H1 (cell line): ENCODE results near the gene DTD1. TPM values are rescaled to one million over a fixed set of nuclear protein-coding genes. Genes with fewer than 3 reads are reported as not detected.

Experiments used
- CTCF ChIA-PET: fragments of 300-600 bp; sonication (Branson Sonifier 250); formaldehyde crosslinking; loops from one replicate; lab custom pipeline; 2021; ENCODE audit not compliant: partially characterized antibody; lab: Charles Lee
- POLR2A ChIA-PET: fragments of 300-600 bp; sonication (Branson Sonifier 250); formaldehyde crosslinking; loops from one replicate; lab custom pipeline; 2021; ENCODE audit warnings: inconsistent platforms; ENCODE audit not compliant: partially characterized antibody; lab: Charles Lee
- DNase-seq, 2 experiments: peaks; one replicate each; pipeline versions ENCODE4 v3.0.0 to v3.0.0-alpha.2; 2010 to 2022; ENCODE audit warnings: low spot score in 2 of 2, low read depth in 1 of 2, mixed read lengths in 1 of 2
- FAIRE-seq: peaks from 2 replicates; lab custom pipeline; 2011; peaks lifted over from hg19 to GRCh38; lab: Jason Lieb, UNC
- H2AFZ ChIP-seq: 2 replicates; pipeline ENCODE4 v1.8.1; 2012; ENCODE audit warnings: low read length, inconsistent platforms
- H2AK5ac ChIP-seq: 2 replicates; pipeline ENCODE4 v1.6.1; 2013; ENCODE audit warnings: low read depth, low read length
- H2BK120ac ChIP-seq: replicated peaks from 2 replicates; pipeline ENCODE3; 2013; ENCODE audit warnings: low read depth, low read length, inconsistent platforms
- H2BK12ac ChIP-seq: 2 replicates; pipeline ENCODE4 v1.6.1; 2013; ENCODE audit warnings: low read depth, low read length
- H2BK15ac ChIP-seq: 2 replicates; pipeline ENCODE4 v1.6.1; 2013; ENCODE audit warnings: low read length
- H2BK20ac ChIP-seq: 2 replicates; pipeline ENCODE4 v1.6.1; 2013; ENCODE audit warnings: low read length
- H2BK5ac ChIP-seq: 2 replicates; pipeline ENCODE4 v1.6.1; 2013; ENCODE audit warnings: low read depth, low read length
- H3K14ac ChIP-seq: 2 replicates; pipeline ENCODE4 v1.6.1; 2013; ENCODE audit warnings: inconsistent platforms; ENCODE audit not compliant: insufficient read length
- H3K18ac ChIP-seq: 2 replicates; pipeline ENCODE4 v1.6.1; 2013; ENCODE audit warnings: low read length; ENCODE audit errors: extremely low read depth
- H3K23ac ChIP-seq: 2 replicates; pipeline ENCODE4 v1.6.1; 2013; ENCODE audit warnings: inconsistent platforms; ENCODE audit not compliant: insufficient read length
- H3K23me2 ChIP-seq: 2 replicates; pipeline ENCODE4 v1.6.1; 2013; ENCODE audit warnings: low read depth, low read length
- H3K27ac ChIP-seq: 2 replicates; pipeline ENCODE4 v1.6.1; 2011; ENCODE audit warnings: low read depth, low read length, inconsistent platforms
- H3K27me3 ChIP-seq, 4 experiments: replicated peaks in 1 of 4; 1 replicate in 1 of 4; 2 replicates in 3 of 4; pipeline versions ENCODE4 v1.6.1 to v1.8.1; 2011 to 2013; ENCODE audit warnings: low read length in 3 of 4, mild to moderate bottlenecking in 3 of 4, inconsistent platforms in 2 of 4, mixed read lengths in 2 of 4, moderate library complexity in 1 of 4; ENCODE audit not compliant: control insufficient read depth in 3 of 4, insufficient read depth in 3 of 4; ENCODE audit errors: extremely low read depth in 1 of 4
- H3K36me3 ChIP-seq, 4 experiments: 2 replicates each; pipeline versions ENCODE4 v1.6.1 to v1.8.1; 2011 to 2013; ENCODE audit warnings: mild to moderate bottlenecking in 4 of 4, low read length in 3 of 4, moderate library complexity in 2 of 4, control low read depth in 1 of 4, inconsistent platforms in 1 of 4; ENCODE audit not compliant: insufficient read depth in 4 of 4, control insufficient read depth in 2 of 4
- H3K4ac ChIP-seq: replicated peaks from 2 replicates; pipeline ENCODE3; 2013; ENCODE audit warnings: low read length, low read depth, mixed read lengths, inconsistent platforms; ENCODE audit not compliant: insufficient read length
- H3K4me1 ChIP-seq, 4 experiments: replicated peaks in 1 of 4; 1 replicate in 1 of 4; 2 replicates in 3 of 4; pipeline versions ENCODE4 v1.6.1 to v1.8.1; 2011 to 2013; ENCODE audit warnings: low read length in 3 of 4, inconsistent platforms in 2 of 4, mixed read lengths in 1 of 4; ENCODE audit not compliant: insufficient read depth in 4 of 4, control insufficient read depth in 3 of 4
- H3K4me2 ChIP-seq, 2 experiments: 2 replicates each; pipeline versions ENCODE4 v1.6.1 to v1.8.1; 2011 to 2013; ENCODE audit warnings: low read depth in 2 of 2, low read length in 2 of 2, control low read depth in 1 of 2, inconsistent platforms in 1 of 2, mild to moderate bottlenecking in 1 of 2; ENCODE audit not compliant: insufficient read depth in 1 of 2
- H3K4me3 ChIP-seq, 4 experiments: fragments of 200-600, 300-600 bp in 1 of 4; sonication (generic), shearing (Covaris generic), sonication (Bioruptor Twin) in 1 of 4; 2 replicates each; pipeline versions ENCODE4 v1.5.1 to v1.8.1; 2011 to 2016; ENCODE audit warnings: low read length in 4 of 4, low read depth in 3 of 4, control low read depth in 2 of 4, inconsistent platforms in 2 of 4, mild to moderate bottlenecking in 2 of 4, mixed read lengths in 1 of 4, moderate library complexity in 1 of 4; ENCODE audit not compliant: insufficient read depth in 2 of 4; ENCODE audit errors: extremely low read depth in 1 of 4
- H3K56ac ChIP-seq: replicated peaks from 2 replicates; pipeline ENCODE3; 2013; ENCODE audit warnings: low read depth, mild to moderate bottlenecking, mixed read lengths, low read length, inconsistent platforms; ENCODE audit not compliant: insufficient read length
- H3K79me1 ChIP-seq: 2 replicates; pipeline ENCODE4 v1.6.1; 2013; ENCODE audit warnings: low read depth, low read length, control low read depth
- H3K79me2 ChIP-seq, 2 experiments: 2 replicates each; pipeline versions ENCODE4 v1.6.1 to v1.8.1; 2012 to 2013; ENCODE audit warnings: low read length in 2 of 2, mild to moderate bottlenecking in 2 of 2, inconsistent platforms in 1 of 2; ENCODE audit not compliant: insufficient read depth in 2 of 2, control insufficient read depth in 1 of 2
- H3K9ac ChIP-seq, 4 experiments: replicated peaks in 1 of 4; 1 replicate in 1 of 4; 2 replicates in 3 of 4; pipeline versions ENCODE4 v1.6.1 to v1.8.1; 2011 to 2013; ENCODE audit warnings: low read depth in 3 of 4, low read length in 3 of 4, control low read depth in 2 of 4, mild to moderate bottlenecking in 2 of 4, moderate library complexity in 2 of 4, inconsistent platforms in 1 of 4; ENCODE audit errors: extremely low read depth in 1 of 4
- H3K9me3 ChIP-seq, 2 experiments: 2 replicates each; pipeline versions ENCODE4 v1.6.1 to v1.8.1; 2012 to 2013; ENCODE audit warnings: mild to moderate bottlenecking in 2 of 2, moderate library complexity in 2 of 2, control low read depth in 1 of 2, inconsistent platforms in 1 of 2, low read depth in 1 of 2, low read length in 1 of 2, mixed read lengths in 1 of 2; ENCODE audit not compliant: insufficient read depth in 2 of 2
- H4K20me1 ChIP-seq, 2 experiments: replicated peaks in 1 of 2; 2 replicates each; pipeline versions ENCODE3 to v1.8.1; 2011 to 2013; ENCODE audit warnings: inconsistent platforms in 2 of 2, low read length in 2 of 2, mild to moderate bottlenecking in 1 of 2; ENCODE audit not compliant: insufficient read depth in 2 of 2, control insufficient read depth in 1 of 2
- H4K5ac ChIP-seq: 2 replicates; pipeline ENCODE4 v1.6.1; 2013; ENCODE audit warnings: low read length, low read depth, mixed read lengths, inconsistent platforms; ENCODE audit not compliant: insufficient read length
- H4K8ac ChIP-seq: 2 replicates; pipeline ENCODE4 v1.8.0; 2013; ENCODE audit warnings: mild to moderate bottlenecking, moderate library complexity, low read length, inconsistent platforms; ENCODE audit not compliant: insufficient read depth; ENCODE audit errors: extremely low read depth
- H4K91ac ChIP-seq: replicated peaks from 2 replicates; pipeline ENCODE3; 2013; ENCODE audit warnings: low read length, mixed read lengths, inconsistent platforms; ENCODE audit not compliant: insufficient read length
- CEBPB ChIP-seq: IDR thresholded peaks from 2 replicates; pipeline ENCODE4 v1.6.1; 2012; ENCODE audit warnings: low read depth, low read length
- CREB1 ChIP-seq: IDR thresholded peaks from 2 replicates; pipeline ENCODE4 v1.6.1; 2012; ENCODE audit warnings: inconsistent platforms
- YY1 ChIP-seq: IDR thresholded peaks from 2 replicates; pipeline ENCODE4 v1.6.1; 2011; ENCODE audit warnings: low read depth, mild to moderate bottlenecking, low read length
- ZNF274 ChIP-seq: IDR thresholded peaks from 2 replicates; pipeline ENCODE4 v1.7.0; 2012; ENCODE audit warnings: low read length, borderline replicate concordance; ENCODE audit errors: extremely low read depth
- WGBS, 2 experiments: shearing (Covaris generic) in 1 of 2; methylation state at CpG; one replicate each; pipeline versions ENCODE4 v1.1.6 to v1.1.7; 2013 to 2015; ENCODE audit warnings: low lambda C conversion rate in 2 of 2, mixed read lengths in 2 of 2, inconsistent platforms in 1 of 2, low coverage in 1 of 2, missing lambda C conversion rate in 1 of 2; ENCODE audit not compliant: insufficient replicate concordance in 2 of 2, insufficient coverage in 1 of 2, insufficient read length in 1 of 2; ENCODE audit errors: extremely low coverage in 1 of 2, missing lambda C conversion rate in 1 of 2; 5-methylcytosine and 5-hydroxymethylcytosine counted together
- polyA plus RNA-seq, 7 experiments: library from polyadenylated mRNA; depleted of rRNA in 3 of 7; stranded (reverse) in 5 of 7; unstranded in 2 of 7; fragments of >200 nt in 5 of 7; fragments of 200-250 nt in 2 of 7; gene quantifications; 1 replicate in 5 of 7; 2 replicates in 1 of 7; 4 replicates in 1 of 7; pipeline versions ENCODE4 v1.2.1 to v1.2.3, GENCODE V29; 2011 to 2013; ENCODE audit warnings: missing spikeins in 2 of 7, mixed read lengths in 2 of 7
- total RNA-seq: library from RNA; stranded (reverse); fragmentation: NEBNext Ultra II Directional; extraction: Animal tissue kit (Norgen Biotek cat#: 25700); gene quantifications from 2 replicates; pipeline ENCODE4 v1.2.1, GENCODE V29; 2021
- TF ChIP-seq, protein P1 (sequence below), 3 experiments: IDR thresholded peaks; 1 replicate in 2 of 3; 2 replicates in 1 of 3; pipeline versions ENCODE4 v1.5.1 to v1.6.1; 2011; ENCODE audit warnings: low read length in 3 of 3, mild to moderate bottlenecking in 3 of 3, inconsistent platforms in 2 of 3, low read depth in 1 of 3, moderate library complexity in 1 of 3; ENCODE audit not compliant: insufficient read depth in 1 of 3; ENCODE audit errors: control extremely low read depth in 1 of 3

DTD1 gene
- total and polyA plus RNA-seq, 2 of the 8 experiments (the other 6 are each of a cell fraction or from before 2014, with no cell fraction given): 49.7 to 66.6 TPM

- H3K4me2 ChIP-seq: no peak overlapping the region
- H2BK15ac ChIP-seq: no peak overlapping the region
- H3K23me2 ChIP-seq: no peaks in the 10 kb centered on the region
- 0 out of 2 replicates have a peak overlapping the region, but pooled peaks have one; percentile 36 for H4K8ac ChIP-seq
- H3K9ac ChIP-seq: no peak overlapping the region
- H3K4ac ChIP-seq: no peak overlapping the region
- no peak overlapping the region for H2BK12ac ChIP-seq
- POLR2A ChIA-PET: no interaction called here
- H3K27me3 ChIP-seq: no peaks in the 10 kb centered on the region
- DNase-seq: no peak
- H2AFZ ChIP-seq: no peak overlapping the region
- H3K36me3 ChIP-seq: no peaks in the 10 kb centered on the region
- H2BK5ac ChIP-seq: no peak overlapping the region
- no peaks in the 10 kb centered on the region for H3K9me3 ChIP-seq
- H3K4me3 ChIP-seq: no peak overlapping the region
- no peak for FAIRE-seq
- no peak overlapping the region for H4K5ac ChIP-seq
- no peak overlapping the region for H3K27ac ChIP-seq
- H4K91ac ChIP-seq: no peak overlapping the region
- H2BK120ac ChIP-seq: no peak overlapping the region
- H3K56ac ChIP-seq: no peak overlapping the region
- peaks cover 0 to 3% (median 2%) of the 10 kb centered on the region in 4 experiments; a peak in 2 of 7 replicates for H3K4me1 ChIP-seq
- no peak overlapping the region for H3K18ac ChIP-seq
- CTCF ChIA-PET: interaction anchor here (1.5 kb wide), 1 partner anchor 13 kb away, joined by 4 read pairs; no protein-coding TSS in a partner anchor
- H3K79me2 ChIP-seq: no peaks in the 10 kb centered on the region
- H3K79me1 ChIP-seq: peaks cover 6% of the 10 kb centered on the region; the same call in 1 of the 2 replicates
- no peak overlapping the region for H2AK5ac ChIP-seq
- TF ChIP-seq, protein P1, sequence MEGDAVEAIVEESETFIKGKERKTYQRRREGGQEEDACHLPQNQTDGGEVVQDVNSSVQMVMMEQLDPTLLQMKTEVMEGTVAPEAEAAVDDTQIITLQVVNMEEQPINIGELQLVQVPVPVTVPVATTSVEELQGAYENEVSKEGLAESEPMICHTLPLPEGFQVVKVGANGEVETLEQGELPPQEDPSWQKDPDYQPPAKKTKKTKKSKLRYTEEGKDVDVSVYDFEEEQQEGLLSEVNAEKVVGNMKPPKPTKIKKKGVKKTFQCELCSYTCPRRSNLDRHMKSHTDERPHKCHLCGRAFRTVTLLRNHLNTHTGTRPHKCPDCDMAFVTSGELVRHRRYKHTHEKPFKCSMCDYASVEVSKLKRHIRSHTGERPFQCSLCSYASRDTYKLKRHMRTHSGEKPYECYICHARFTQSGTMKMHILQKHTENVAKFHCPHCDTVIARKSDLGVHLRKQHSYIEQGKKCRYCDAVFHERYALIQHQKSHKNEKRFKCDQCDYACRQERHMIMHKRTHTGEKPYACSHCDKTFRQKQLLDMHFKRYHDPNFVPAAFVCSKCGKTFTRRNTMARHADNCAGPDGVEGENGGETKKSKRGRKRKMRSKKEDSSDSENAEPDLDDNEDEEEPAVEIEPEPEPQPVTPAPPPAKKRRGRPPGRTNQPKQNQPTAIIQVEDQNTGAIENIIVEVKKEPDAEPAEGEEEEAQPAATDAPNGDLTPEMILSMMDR (IDR thresholded peaks at IDR 0.05; ENCODE audit: control extremely low read depth in 1 of 3, insufficient read depth in 1 of 3, low read depth in 1 of 3, low read length in 3 of 3): peak in 1 of 3 experiments; percentile 14; a peak in 1 of 4 replicates
- TF ChIP-seq CREB1 (no peak), ZNF274 (no peak), CEBPB (no peak), YY1 (no peak)
- WGBS, 2 experiments: 91% methylated on average over 4 of the region's 4 CpGs; no CpG with 5 or more reads in 1 of the 2 experiments
- no peak overlapping the region for H3K14ac ChIP-seq
- H3K23ac ChIP-seq: no peak overlapping the region
- no peaks in the 10 kb centered on the region for H4K20me1 ChIP-seq
- H2BK20ac ChIP-seq: no peak overlapping the region
Observed at GRCh38 chr20:18737140-18737539, 149.3 kb downstream of the DTD1 start.
